ENCODE measurements around the gene CAMK2B. TPM values are rescaled to one million over a fixed set of nuclear protein-coding genes. Genes with fewer than 3 reads are reported as not detected.

Gene CAMK2B
- total and polyA plus RNA-seq, 2 of the 13 experiments (the other 11 are each of a cell fraction or from before 2014, with no cell fraction given), result 0.27 to 0.48 TPM

- TF ChIP-seq REST (IDR thresholded peaks at IDR 0.05; ENCODE audit: borderline replicate concordance in 1 of 2, low read depth in 1 of 2, low read length in 2 of 2) (no peak), ZFY (CRISPR knock-in tag; IDR thresholded peaks at IDR 0.05) (peak; percentile 32; the same call in 1 of the 2 replicates), SPEN (CRISPR knock-in tag; IDR thresholded peaks at IDR 0.05; ENCODE audit: low read depth) (peak; percentile 45; the same call in 1 of the 2 replicates), ZNF839 (CRISPR knock-in tag; IDR thresholded peaks at IDR 0.05; ENCODE audit: borderline replicate concordance) (no peak), ZNF777 (CRISPR knock-in tag; IDR thresholded peaks at IDR 0.05) (peak; percentile 46; the same call in 1 of the 2 replicates), ZKSCAN8 (CRISPR knock-in tag; IDR thresholded peaks at IDR 0.05; ENCODE audit: borderline replicate concordance) (no peak), CEBPB (IDR thresholded peaks at IDR 0.05; ENCODE audit: borderline replicate concordance, low read depth, low read length) (no peak), KLF12 (CRISPR knock-in tag; IDR thresholded peaks at IDR 0.05; ENCODE audit: borderline replicate concordance) (no peak), FOXK2 (IDR thresholded peaks at IDR 0.05) (no peak), NFRKB (IDR thresholded peaks at IDR 0.05) (no peak), SRY (CRISPR knock-in tag; IDR thresholded peaks at IDR 0.05) (0 out of 2 replicates have a peak, but pooled peaks have one; percentile 40), CREBL2 (CRISPR knock-in tag; IDR thresholded peaks at IDR 0.05; ENCODE audit: borderline replicate concordance) (no peak), FOSL2 (CRISPR knock-in tag; IDR thresholded peaks at IDR 0.05) (no peak), TERF1 (CRISPR knock-in tag; IDR thresholded peaks at IDR 0.05) (no peak), SP5 (CRISPR knock-in tag; IDR thresholded peaks at IDR 0.05; ENCODE audit: borderline replicate concordance, low read depth) (peak; percentile 26; the same call in 1 of the 2 replicates), ZNF784 (CRISPR knock-in tag; IDR thresholded peaks at IDR 0.05; ENCODE audit: borderline replicate concordance) (no peak), CEBPG (CRISPR knock-in tag; IDR thresholded peaks at IDR 0.05) (no peak)
Observed at GRCh38 chr7:44309271-44310091, 15.9 kb downstream of the CAMK2B start (continued).
